ENCODE results near the gene ABCA7. TPM values are rescaled to one million over a fixed set of nuclear protein-coding genes. Genes with fewer than 3 reads are reported as not detected.
"Not testable (repeated sequence)": the region's sequence is repeated elsewhere in the genome, so short reads cannot be mapped to it uniquely, and the experiment has no call there.

Gene ABCA7
- polyA plus RNA-seq, 4 donors, result 6.2 to 8.9 (median 7.6) TPM

- DNase-seq (ENCODE audit: low read depth in 4 of 4, low spot score in 3 of 4), result peak; percentile 81 to 87 (median 84)
These were observed 73.4 kb downstream of the ABCA7 start for GRCh38 chr19:1113030-1113985.

GRCh38 chr19:1113986-1114483 is 74.1 kb downstream of the ABCA7 start:
- DNase-seq (ENCODE audit: low read depth in 4 of 4, low spot score in 3 of 4), result no peak

- not testable (repeated sequence) for DNase-seq (ENCODE audit: low read depth in 4 of 4, low spot score in 3 of 4)
These were observed 74.8 kb downstream of the ABCA7 start for GRCh38 chr19:1114728-1115127.

Other genes with a start within 250 kb of the ABCA7 start
- gene PTBP1, start 242.7 kb upstream of the ABCA7 start, polyA plus RNA-seq (ENCODE audit: insufficient read length in 4 of 4), result 100 to 1,000 TPM; 365 to 458 (median 390) TPM
- gene PLPPR3, start 218.2 kb upstream of the ABCA7 start, polyA plus RNA-seq (ENCODE audit: insufficient read length in 4 of 4), result 10 to 100 TPM in 3 of 4 donors, 1 to 10 TPM in 1; 8.6 to 19.1 (median 13.6) TPM
- 1 to 10 TPM in 2 of 4 donors, under 1 TPM in 2; 0.76 to 2.4 (median 1.2) TPM for gene AZU1, start 212.3 kb upstream of the ABCA7 start, polyA plus RNA-seq (ENCODE audit: insufficient read length in 4 of 4)
- 1 to 10 TPM in 2 of 4 donors, under 1 TPM in 2; 0.50 to 1.6 (median 1.2) TPM for gene PRTN3, start 199.1 kb upstream of the ABCA7 start, polyA plus RNA-seq (ENCODE audit: insufficient read length in 4 of 4)
- under 1 TPM in 3 of 4 donors, not detected in 1; 0.18 to 0.96 (median 0.64) TPM for gene ELANE, start 187.8 kb upstream of the ABCA7 start, polyA plus RNA-seq (ENCODE audit: insufficient read length in 4 of 4)
- gene CFD, start 180.4 kb upstream of the ABCA7 start, polyA plus RNA-seq (ENCODE audit: insufficient read length in 4 of 4), result 1 to 10 TPM; 2.1 to 5.7 (median 2.6) TPM
- 10 to 100 TPM; 57.1 to 70.8 (median 60.7) TPM for gene MED16, start 146.9 kb upstream of the ABCA7 start, polyA plus RNA-seq (ENCODE audit: insufficient read length in 4 of 4)
- gene RNU6-9, start 146.6 kb upstream of the ABCA7 start, polyA plus RNA-seq (ENCODE audit: insufficient read length in 4 of 4), result not detected
- gene R3HDM4, start 126.9 kb upstream of the ABCA7 start, polyA plus RNA-seq (ENCODE audit: insufficient read length in 4 of 4), result 10 to 100 TPM; 44.0 to 61.4 (median 46.7) TPM
- 1 to 10 TPM in 1 of 4 donors, under 1 TPM in 3; 0.38 to 1.6 (median 0.61) TPM for gene KISS1R, start 122.8 kb upstream of the ABCA7 start, polyA plus RNA-seq (ENCODE audit: insufficient read length in 4 of 4)
- 10 to 100 TPM; 19.4 to 27.4 (median 22.9) TPM for gene ARID3A, start 114.1 kb upstream of the ABCA7 start, polyA plus RNA-seq (ENCODE audit: insufficient read length in 4 of 4)
- 10 to 100 TPM; 33.6 to 78.8 (median 37.7) TPM for gene WDR18, start 55.8 kb upstream of the ABCA7 start, polyA plus RNA-seq (ENCODE audit: insufficient read length in 4 of 4)
- 1 to 10 TPM in 1 of 4 donors, under 1 TPM in 3; 0.44 to 1.3 (median 0.55) TPM for gene GRIN3B, start 39.7 kb upstream of the ABCA7 start, polyA plus RNA-seq (ENCODE audit: insufficient read length in 4 of 4)
- 100 to 1,000 TPM in 2 of 4 donors, 10 to 100 TPM in 2; 98.1 to 152 (median 101) TPM for gene TMEM259, start 19.0 kb upstream of the ABCA7 start, polyA plus RNA-seq (ENCODE audit: insufficient read length in 4 of 4)
- gene RNU6-2, start 18.6 kb upstream of the ABCA7 start, polyA plus RNA-seq (ENCODE audit: insufficient read length in 4 of 4), result not detected
- gene CNN2, start 13.5 kb upstream of the ABCA7 start, polyA plus RNA-seq (ENCODE audit: insufficient read length in 4 of 4), result 100 to 1,000 TPM; 161 to 205 (median 176) TPM
- gene ARHGAP45, start 27.1 kb downstream of the ABCA7 start, polyA plus RNA-seq (ENCODE audit: insufficient read length in 4 of 4), result 10 to 100 TPM in 1 of 4 donors, 1 to 10 TPM in 3; 9.3 to 12.8 (median 9.7) TPM
- 100 to 1,000 TPM; 134 to 181 (median 142) TPM for gene POLR2E, start 55.3 kb downstream of the ABCA7 start, polyA plus RNA-seq (ENCODE audit: insufficient read length in 4 of 4)
- 100 to 1,000 TPM; 242 to 321 (median 252) TPM for gene GPX4, start 63.9 kb downstream of the ABCA7 start, polyA plus RNA-seq (ENCODE audit: insufficient read length in 4 of 4)
- gene SBNO2, start 134.2 kb downstream of the ABCA7 start, polyA plus RNA-seq (ENCODE audit: insufficient read length in 4 of 4), result 10 to 100 TPM; 11.8 to 23.5 (median 14.0) TPM
- gene STK11, start 165.7 kb downstream of the ABCA7 start, polyA plus RNA-seq (ENCODE audit: insufficient read length in 4 of 4), result 10 to 100 TPM; 50.1 to 65.9 (median 53.3) TPM
- 1 to 10 TPM; 1.6 to 5.3 (median 1.7) TPM for gene CBARP, start 197.9 kb downstream of the ABCA7 start, polyA plus RNA-seq (ENCODE audit: insufficient read length in 4 of 4)
- 100 to 1,000 TPM in 2 of 4 donors, 10 to 100 TPM in 2; 85.5 to 156 (median 99.3) TPM for gene ATP5F1D, start 201.6 kb downstream of the ABCA7 start, polyA plus RNA-seq (ENCODE audit: insufficient read length in 4 of 4)
- gene MIDN, start 208.5 kb downstream of the ABCA7 start, polyA plus RNA-seq (ENCODE audit: insufficient read length in 4 of 4), result 10 to 100 TPM; 50.1 to 66.0 (median 52.7) TPM
- 100 to 1,000 TPM; 713 to 749 (median 717) TPM for gene CIRBP, start 229.2 kb downstream of the ABCA7 start, polyA plus RNA-seq (ENCODE audit: insufficient read length in 4 of 4)
- 10 to 100 TPM; 18.7 to 30.6 (median 19.8) TPM for gene FAM174C, start 235.4 kb downstream of the ABCA7 start, polyA plus RNA-seq (ENCODE audit: insufficient read length in 4 of 4)
- gene EFNA2, start 245.8 kb downstream of the ABCA7 start, polyA plus RNA-seq (ENCODE audit: insufficient read length in 4 of 4), result 1 to 10 TPM; 1.6 to 4.0 (median 2.1) TPM